Mesenchymal stem cell (in vitro differentiated cells and primary cell): ENCODE results near the gene SH3BGRL3.

Experiments
- DNase-seq: peaks from one replicate; pipeline ENCODE4 v3.0.0-alpha.2; 2013
- H2AFZ ChIP-seq: one replicate; pipeline ENCODE4 v1.6.1; 2013; ENCODE audit warnings: low read depth, mild to moderate bottlenecking, control low read depth, inconsistent platforms, low read length, moderate library complexity
- H2AK5ac ChIP-seq: 2 replicates; pipeline ENCODE4 v1.6.1; 2013; ENCODE audit warnings: low read length, moderate library complexity, mild to moderate bottlenecking, inconsistent platforms; ENCODE audit not compliant: severe bottlenecking
- H2BK120ac ChIP-seq: one replicate; pipeline ENCODE4 v1.6.1; 2013; ENCODE audit warnings: low read depth, mild to moderate bottlenecking, inconsistent platforms, low read length, moderate library complexity
- H2BK12ac ChIP-seq, 2 experiments: one replicate each; pipeline ENCODE4 v1.6.1; 2013; ENCODE audit warnings: inconsistent platforms in 2 of 2, low read length in 2 of 2, mild to moderate bottlenecking in 2 of 2, moderate library complexity in 2 of 2, control low read depth in 1 of 2
- H2BK15ac ChIP-seq: one replicate; pipeline ENCODE4 v1.6.1; 2013; ENCODE audit warnings: mild to moderate bottlenecking, low read depth, inconsistent platforms; ENCODE audit not compliant: poor library complexity, severe bottlenecking
- H2BK5ac ChIP-seq: 2 replicates; pipeline ENCODE4 v1.6.1; 2013; ENCODE audit warnings: low read depth, mild to moderate bottlenecking, low read length, control low read depth, inconsistent platforms; ENCODE audit not compliant: poor library complexity, severe bottlenecking
- H3K14ac ChIP-seq, 2 experiments: one replicate each; pipeline ENCODE4 v1.6.1; 2013; ENCODE audit warnings: inconsistent platforms in 2 of 2, low read length in 2 of 2, control low read depth in 1 of 2, mild to moderate bottlenecking in 1 of 2, moderate library complexity in 1 of 2
- H3K18ac ChIP-seq, 2 experiments: one replicate each; pipeline ENCODE4 v1.6.1; 2013; ENCODE audit warnings: inconsistent platforms in 2 of 2, low read length in 2 of 2, control low read depth in 1 of 2, low read depth in 1 of 2, mild to moderate bottlenecking in 1 of 2
- H3K23ac ChIP-seq, 2 experiments: one replicate each; pipeline ENCODE4 v1.6.1; 2013; ENCODE audit warnings: inconsistent platforms in 2 of 2, low read length in 2 of 2, mild to moderate bottlenecking in 2 of 2, moderate library complexity in 2 of 2, control low read depth in 1 of 2
- H3K27ac ChIP-seq: 2 replicates; pipeline ENCODE4 v1.5.1; 2013; ENCODE audit warnings: mild to moderate bottlenecking, moderate library complexity, low read length, control low read depth, inconsistent platforms; ENCODE audit not compliant: poor library complexity, severe bottlenecking
- H3K27me3 ChIP-seq, 2 experiments: 2 replicates each; pipeline versions ENCODE4 v1.6.1 to v1.7.0; 2013; ENCODE audit warnings: low read length in 2 of 2, mild to moderate bottlenecking in 2 of 2, moderate library complexity in 2 of 2, control low read depth in 1 of 2, inconsistent platforms in 1 of 2; ENCODE audit not compliant: control insufficient read depth in 1 of 2, insufficient read depth in 1 of 2
- H3K36me3 ChIP-seq, 2 experiments: 2 replicates each; pipeline versions ENCODE4 v1.6.1 to v1.7.0; 2013; ENCODE audit warnings: low read length in 2 of 2, control low read depth in 1 of 2, inconsistent platforms in 1 of 2, low read depth in 1 of 2, mild to moderate bottlenecking in 1 of 2; ENCODE audit not compliant: insufficient read depth in 2 of 2, control insufficient read depth in 1 of 2
- H3K4ac ChIP-seq, 2 experiments: one replicate each; pipeline ENCODE4 v1.6.1; 2013; ENCODE audit warnings: inconsistent platforms in 2 of 2, low read length in 2 of 2, mild to moderate bottlenecking in 2 of 2, moderate library complexity in 2 of 2, control low read depth in 1 of 2, low read depth in 1 of 2
- H3K4me1 ChIP-seq: 2 replicates; pipeline ENCODE4 v1.6.1; 2013; ENCODE audit warnings: low read depth, low read length, control low read depth; ENCODE audit not compliant: control insufficient read depth, insufficient read depth
- H3K4me2 ChIP-seq: 2 replicates; pipeline ENCODE4 v1.6.1; 2013; ENCODE audit warnings: low read length, mild to moderate bottlenecking, inconsistent platforms; ENCODE audit not compliant: poor library complexity, severe bottlenecking
- H3K4me3 ChIP-seq, 2 experiments: 2 replicates each; pipeline versions ENCODE4 v1.5.1 to v1.7.0; 2013; ENCODE audit warnings: low read length in 2 of 2, mild to moderate bottlenecking in 2 of 2, control low read depth in 1 of 2, low read depth in 1 of 2; ENCODE audit not compliant: insufficient read depth in 1 of 2
- H3K79me1 ChIP-seq: replicated peaks from 2 replicates; pipeline ENCODE4 v1.6.1; 2013; ENCODE audit warnings: mild to moderate bottlenecking, control low read depth, low read length, inconsistent platforms; ENCODE audit not compliant: poor library complexity, severe bottlenecking
- H3K9ac ChIP-seq: 2 replicates; pipeline ENCODE4 v1.7.0; 2013; ENCODE audit warnings: mild to moderate bottlenecking, low read length, moderate library complexity
- H3K9me3 ChIP-seq: 2 replicates; pipeline ENCODE4 v1.7.0; 2013; ENCODE audit warnings: mild to moderate bottlenecking, low read length; ENCODE audit not compliant: control insufficient read depth
- H4K8ac ChIP-seq: one replicate; pipeline ENCODE4 v1.6.1; 2013; ENCODE audit warnings: inconsistent platforms, mild to moderate bottlenecking, low read length, moderate library complexity
- H4K91ac ChIP-seq: one replicate; pipeline ENCODE4 v1.6.1; 2013; ENCODE audit warnings: mild to moderate bottlenecking, low read length, inconsistent platforms
- WGBS: methylation state at CpG from one replicate; pipeline ENCODE4 v1.1.7; 2013; ENCODE audit warnings: mixed read lengths; 5-methylcytosine and 5-hydroxymethylcytosine counted together

SH3BGRL3 gene

GRCh38 chr1:26274801-26275425 is 5.0 kb upstream of the SH3BGRL3 start:
- Histone ChIP-seq H3K79me1 (peaks cover 9% of the 10 kb centered on the region), H2BK15ac (no peak overlapping the region), H3K4me1 (peaks cover 17% of the 10 kb centered on the region), H2AK5ac (no peak overlapping the region), H2BK5ac (no peak overlapping the region), H3K9me3 (peaks cover 4% of the 10 kb centered on the region), H3K14ac (no peak overlapping the region), H3K18ac (peak overlapping the region; percentile 33 to 72), H4K8ac (no peak overlapping the region), H3K23ac (no peak overlapping the region), H2BK120ac (no peak overlapping the region), H3K4me3 (no peak overlapping the region), H3K9ac (peak overlapping the region; percentile 84), H3K36me3 (peaks cover 23 to 38% of the 10 kb centered on the region in 2 experiments), H3K4me2 (no peak overlapping the region), H2AFZ (no peak overlapping the region), H3K27me3 (no peaks in the 10 kb centered on the region), H3K4ac (no peak overlapping the region), H3K27ac (peak overlapping the region; percentile 10), H2BK12ac (peak overlapping the region in 1 of 2 experiments; percentile 2), H4K91ac (no peak overlapping the region)
- DNase-seq, result peak; percentile 75
- WGBS, result 64% methylated on average over 10 of the region's 11 CpGs

- Histone ChIP-seq H3K23ac (no peak overlapping the region), H3K18ac (peak overlapping the region; percentile 69 to 86), H2BK120ac (peak overlapping the region; percentile 52), H3K4me3 (peak overlapping the region in 1 of 2 experiments; percentile 45), H3K9me3 (no peaks in the 10 kb centered on the region), H2BK15ac (peak overlapping the region; percentile 45), H3K4me1 (peaks cover 21% of the 10 kb centered on the region), H2BK5ac (no peak overlapping the region), H3K27ac (peak overlapping the region; percentile 57), H2AFZ (no peak overlapping the region), H2BK12ac (peak overlapping the region; percentile 18 to 42), H4K91ac (peak overlapping the region; percentile 82), H3K79me1 (peaks cover 9% of the 10 kb centered on the region), H3K4me2 (peak overlapping the region; percentile 5), H3K27me3 (no peaks in the 10 kb centered on the region), H4K8ac (peak overlapping the region; percentile 73), H3K14ac (no peak overlapping the region), H3K9ac (peak overlapping the region; percentile 84), H2AK5ac (peak overlapping the region; percentile 44), H3K36me3 (peaks cover 23 to 29% of the 10 kb centered on the region in 2 experiments), H3K4ac (peak overlapping the region; percentile 28 to 55)
- DNase-seq, result peak; percentile 91
- 36% methylated on average over 3 of the region's 3 CpGs for WGBS
Observed at GRCh38 chr1:26275580-26276431, 4.1 kb upstream of the SH3BGRL3 start.

GRCh38 chr1:26276432-26276838 is 3.5 kb upstream of the SH3BGRL3 start:
- Histone ChIP-seq H2BK5ac (no peak overlapping the region), H2BK15ac (no peak overlapping the region), H3K4me3 (peak overlapping the region in 1 of 2 experiments; percentile 46)

GRCh38 chr1:26277261-26277661 is 2.6 kb upstream of the SH3BGRL3 start:
- H2AFZ ChIP-seq, result no peak overlapping the region
- H3K4ac ChIP-seq, result no peak overlapping the region
- no peak overlapping the region for H3K27ac ChIP-seq
- H3K14ac ChIP-seq, result peak overlapping the region in 1 of 2 experiments; percentile 36
- H3K4me3 ChIP-seq, result peak overlapping the region in 1 of 2 experiments; percentile 46
- H2BK15ac ChIP-seq, result no peak overlapping the region
- H4K8ac ChIP-seq, result no peak overlapping the region
- DNase-seq, result no peak
- no peak overlapping the region for H2BK120ac ChIP-seq
- H3K79me1 ChIP-seq, result peaks cover 11% of the 10 kb centered on the region
- H4K91ac ChIP-seq, result no peak overlapping the region
- no peak overlapping the region for H3K4me2 ChIP-seq
- no peak overlapping the region for H3K23ac ChIP-seq
- peaks cover 35% of the 10 kb centered on the region for H3K4me1 ChIP-seq
- no peak overlapping the region for H2AK5ac ChIP-seq
- no peaks in the 10 kb centered on the region for H3K27me3 ChIP-seq
- peaks cover 24 to 27% of the 10 kb centered on the region in 2 experiments for H3K36me3 ChIP-seq
- WGBS, result 95% methylated on average over 3 of the region's 3 CpGs
- no peaks in the 10 kb centered on the region for H3K9me3 ChIP-seq
- no peak overlapping the region for H2BK5ac ChIP-seq
- peak overlapping the region in 1 of 2 experiments; percentile 37 for H2BK12ac ChIP-seq
- peak overlapping the region; percentile 84 for H3K9ac ChIP-seq
- peak overlapping the region in 1 of 2 experiments; percentile 13 for H3K18ac ChIP-seq

More at GRCh38 chr1:26276432-26276838, 3.5 kb upstream of the SH3BGRL3 start:
- Histone ChIP-seq H2AFZ (no peak overlapping the region), H3K14ac (no peak overlapping the region), H2BK12ac (peak overlapping the region; percentile 4 to 49), H2BK120ac (no peak overlapping the region), H3K27me3 (no peaks in the 10 kb centered on the region), H3K9me3 (no peaks in the 10 kb centered on the region), H2AK5ac (no peak overlapping the region), H3K79me1 (peaks cover 9% of the 10 kb centered on the region), H3K4ac (peak overlapping the region in 1 of 2 experiments; percentile 48), H3K27ac (peak overlapping the region; percentile 57), H3K4me1 (peaks cover 27% of the 10 kb centered on the region), H3K23ac (no peak overlapping the region), H4K91ac (peak overlapping the region; percentile 57), H3K9ac (peak overlapping the region; percentile 84), H4K8ac (no peak overlapping the region), H3K18ac (peak overlapping the region in 1 of 2 experiments; percentile 58), H3K36me3 (peaks cover 23 to 30% of the 10 kb centered on the region in 2 experiments), H3K4me2 (no peak overlapping the region)
- 41% methylated on average over 2 of the region's 2 CpGs for WGBS
- DNase-seq, result no peak
